Measurements from ENCODE around the gene ADGRF4. TPM values are rescaled to one million over a fixed set of nuclear protein-coding genes. Genes with fewer than 3 reads are reported as not detected.
A peak's percentile ranks its signal among the peaks of the same experiment; 100 is the strongest.

ADGRF4 gene
- polyA plus RNA-seq, 1 donor (not counting 4 experiments of a cell fraction or from before 2014, with no cell fraction given), result 30.2 TPM

GRCh38 chr6:47670851-47671250, 27.5 kb upstream of the ADGRF4 start:
- H3K9ac ChIP-seq (ENCODE audit: control insufficient read depth, extremely low read depth, insufficient read depth, low read length), result no peak overlapping the region
- no peaks in the 10 kb centered on the region for H3K27me3 ChIP-seq (ENCODE audit: control insufficient read depth, extremely low read depth, insufficient read depth, low read length)
- no peak for FAIRE-seq
- H3K4me3 ChIP-seq (ENCODE audit: control insufficient read depth in 2 of 3, extremely low read depth in 1 of 3, insufficient read depth in 2 of 3, low read depth in 1 of 3, low read length in 3 of 3), result no peak overlapping the region
- no peaks in the 10 kb centered on the region for H3K36me3 ChIP-seq (ENCODE audit: control insufficient read depth in 2 of 2, extremely low read depth in 1 of 2, insufficient read depth in 2 of 2, low read length in 2 of 2)
- no peak overlapping the region for H3K4me2 ChIP-seq (ENCODE audit: control insufficient read depth, extremely low read depth, insufficient read depth, low read depth, low read length)
- no peaks in the 10 kb centered on the region for H4K20me1 ChIP-seq (ENCODE audit: control insufficient read depth, extremely low read depth, insufficient read depth, low read length)
- H2AFZ ChIP-seq (ENCODE audit: control insufficient read depth, low read length), result no peak overlapping the region
- no peaks in the 10 kb centered on the region for H3K9me3 ChIP-seq (ENCODE audit: control insufficient read depth, low read depth, low read length)
- no peaks in the 10 kb centered on the region for H3K9me1 ChIP-seq (ENCODE audit: control insufficient read depth, extremely low read depth, insufficient read depth, low read length)
- TF ChIP-seq EZH2 (IDR thresholded peaks at IDR 0.05; ENCODE audit: low read length) (no peak), CTCF (optimal IDR thresholded peaks at IDR 0.05 in 1 of 3, IDR thresholded peaks at IDR 0.05 in 1 of 3, conservative IDR thresholded peaks at IDR 0.05 in 1 of 3; ENCODE audit: extremely low read depth in 1 of 3, insufficient read depth in 2 of 3, low read length in 3 of 3) (no peak)
- H3K79me2 ChIP-seq (ENCODE audit: control insufficient read depth, insufficient read depth, low read length), result no peaks in the 10 kb centered on the region
- H3K4me1 ChIP-seq (ENCODE audit: control insufficient read depth, extremely low read depth, insufficient read depth, low read length), result peaks cover 24% of the 10 kb centered on the region
- dilution Hi-C loops (cut with MboI; ENCODE audit: extremely low pct_ligation_motif_present, low sequenced_read_pairs), result no loop called here
- peak overlapping the region; percentile 76 for H3K27ac ChIP-seq (ENCODE audit: control insufficient read depth, insufficient read depth, low read length)
- DNase-seq (ENCODE audit: low read depth, low spot score), result no peak

GRCh38 chr6:47671777-47672176, 26.6 kb upstream of the ADGRF4 start:
- Histone ChIP-seq H3K9me1 (ENCODE audit: control insufficient read depth, extremely low read depth, insufficient read depth, low read length) (no peaks in the 10 kb centered on the region), H3K36me3 (ENCODE audit: control insufficient read depth in 2 of 2, extremely low read depth in 1 of 2, insufficient read depth in 2 of 2, low read length in 2 of 2) (no peaks in the 10 kb centered on the region), H3K79me2 (ENCODE audit: control insufficient read depth, insufficient read depth, low read length) (no peaks in the 10 kb centered on the region), H2AFZ (ENCODE audit: control insufficient read depth, low read length) (no peak overlapping the region), H3K9ac (ENCODE audit: control insufficient read depth, extremely low read depth, insufficient read depth, low read length) (no peak overlapping the region), H3K4me1 (ENCODE audit: control insufficient read depth, extremely low read depth, insufficient read depth, low read length) (peaks cover 24% of the 10 kb centered on the region), H3K4me3 (ENCODE audit: control insufficient read depth in 2 of 3, extremely low read depth in 1 of 3, insufficient read depth in 2 of 3, low read depth in 1 of 3, low read length in 3 of 3) (no peak overlapping the region), H3K9me3 (ENCODE audit: control insufficient read depth, low read depth, low read length) (no peaks in the 10 kb centered on the region), H3K27ac (ENCODE audit: control insufficient read depth, insufficient read depth, low read length) (no peak overlapping the region), H4K20me1 (ENCODE audit: control insufficient read depth, extremely low read depth, insufficient read depth, low read length) (no peaks in the 10 kb centered on the region), H3K4me2 (ENCODE audit: control insufficient read depth, extremely low read depth, insufficient read depth, low read depth, low read length) (no peak overlapping the region), H3K27me3 (ENCODE audit: control insufficient read depth, extremely low read depth, insufficient read depth, low read length) (no peaks in the 10 kb centered on the region)
- no peak for DNase-seq (ENCODE audit: low read depth, low spot score)
- FAIRE-seq, result no peak
- TF ChIP-seq EZH2 (IDR thresholded peaks at IDR 0.05; ENCODE audit: low read length), result no peak
- no peak for TF ChIP-seq CTCF (optimal IDR thresholded peaks at IDR 0.05 in 1 of 3, IDR thresholded peaks at IDR 0.05 in 1 of 3, conservative IDR thresholded peaks at IDR 0.05 in 1 of 3; ENCODE audit: extremely low read depth in 1 of 3, insufficient read depth in 2 of 3, low read length in 3 of 3)
- dilution Hi-C loops (cut with MboI; ENCODE audit: extremely low pct_ligation_motif_present, low sequenced_read_pairs), result no loop called here
